Type B pancreatic cell (in vitro differentiated cells): ENCODE data around the gene FGF9. TPM values are rescaled to one million over a fixed set of nuclear protein-coding genes. Genes with fewer than 3 reads are reported as not detected.

Source experiments
- DNase-seq: peaks from one replicate; pipeline ENCODE4 v3.0.0; 2021; ENCODE audit warnings: mixed read lengths; ENCODE audit not compliant: unreplicated experiment; ENCODE audit errors: extremely low spot score
- H3K27ac Mint-ChIP-seq: 2 replicates; pipeline ENCODE4 v1.8.0; 2021; ENCODE audit warnings: mild to moderate bottlenecking, mixed read lengths
- H3K27me3 Mint-ChIP-seq: 2 replicates; pipeline ENCODE4 v1.8.0; 2021; ENCODE audit warnings: mixed read lengths
- H3K36me3 Mint-ChIP-seq: 2 replicates; pipeline ENCODE4 v1.8.0; 2021; ENCODE audit warnings: mixed read lengths
- H3K4me1 Mint-ChIP-seq: one replicate; pipeline ENCODE4 v1.8.0; 2021; ENCODE audit warnings: mixed read lengths; ENCODE audit not compliant: unreplicated experiment
- H3K4me3 Mint-ChIP-seq: 2 replicates; pipeline ENCODE4 v1.8.0; 2021; ENCODE audit warnings: mild to moderate bottlenecking, mixed read lengths
- H3K9me3 Mint-ChIP-seq: 2 replicates; pipeline ENCODE4 v1.8.0; 2021; ENCODE audit warnings: mixed read lengths
- total RNA-seq: library from RNA; stranded (reverse); gene quantifications from 2 replicates; pipeline ENCODE4 v1.2.1, GENCODE V29; 2021; ENCODE audit warnings: low replicate concordance
- TF ChIP-seq, protein P1 (sequence below): fragments of 200-600 bp; sonication (generic); conservative IDR thresholded peaks from 2 replicates; pipeline ENCODE4 v1.5.0; 2021; ENCODE audit warnings: antibody characterized with exemption, mild to moderate bottlenecking

FGF9 gene
- total RNA-seq, 1 donor from 2014 or later, result 7.6 TPM

DNA sequence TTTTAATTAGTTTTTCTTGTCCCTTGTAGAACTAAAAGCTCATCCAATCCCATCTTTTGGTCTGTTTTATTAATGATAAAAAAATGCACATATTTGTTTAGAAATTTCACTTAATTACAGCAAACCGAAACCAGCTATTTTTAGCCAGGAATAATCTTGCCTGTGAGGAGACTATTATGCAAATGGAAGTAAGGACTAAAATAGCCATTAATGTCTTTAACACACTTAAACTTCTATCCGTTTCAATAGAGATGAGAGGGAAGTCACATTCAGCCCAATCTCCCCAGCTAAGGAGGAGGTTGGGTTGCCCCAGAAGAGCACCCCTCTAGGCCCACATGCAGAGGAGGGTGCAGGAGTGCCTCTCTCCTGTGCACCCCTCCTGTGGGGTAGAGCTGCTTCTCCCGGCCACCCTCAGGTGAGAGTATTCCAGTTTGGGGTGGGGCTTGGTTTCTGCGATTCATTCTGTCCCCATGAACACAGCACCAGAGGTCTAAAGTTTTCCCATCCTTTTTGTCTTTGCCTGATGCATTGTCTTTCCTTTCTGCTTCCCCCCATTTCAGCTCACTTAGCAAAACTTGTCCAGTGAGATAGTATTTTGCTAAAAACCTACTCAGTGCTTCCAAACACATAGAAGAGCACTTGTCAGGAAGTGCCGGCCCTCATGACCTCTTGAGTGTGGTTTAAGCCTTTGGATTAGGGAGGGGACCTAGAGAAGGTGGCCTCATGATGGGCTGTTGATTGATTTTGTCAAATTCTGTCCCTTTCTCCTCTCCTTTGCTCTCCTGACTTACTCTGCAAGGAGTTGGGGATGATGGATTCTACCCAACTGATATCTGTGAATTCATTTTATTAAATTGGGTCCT is 28.2 kb downstream of the FGF9 start:
- Mint-ChIP-seq H3K27ac (no peak overlapping the region), H3K9me3 (no peaks in the 10 kb centered on the region), H3K36me3 (peaks cover 12% of the 10 kb centered on the region), H3K27me3 (no peaks in the 10 kb centered on the region), H3K4me1 (no peaks in the 10 kb centered on the region), H3K4me3 (no peak overlapping the region)
- no peak for DNase-seq
- TF ChIP-seq, protein P1, sequence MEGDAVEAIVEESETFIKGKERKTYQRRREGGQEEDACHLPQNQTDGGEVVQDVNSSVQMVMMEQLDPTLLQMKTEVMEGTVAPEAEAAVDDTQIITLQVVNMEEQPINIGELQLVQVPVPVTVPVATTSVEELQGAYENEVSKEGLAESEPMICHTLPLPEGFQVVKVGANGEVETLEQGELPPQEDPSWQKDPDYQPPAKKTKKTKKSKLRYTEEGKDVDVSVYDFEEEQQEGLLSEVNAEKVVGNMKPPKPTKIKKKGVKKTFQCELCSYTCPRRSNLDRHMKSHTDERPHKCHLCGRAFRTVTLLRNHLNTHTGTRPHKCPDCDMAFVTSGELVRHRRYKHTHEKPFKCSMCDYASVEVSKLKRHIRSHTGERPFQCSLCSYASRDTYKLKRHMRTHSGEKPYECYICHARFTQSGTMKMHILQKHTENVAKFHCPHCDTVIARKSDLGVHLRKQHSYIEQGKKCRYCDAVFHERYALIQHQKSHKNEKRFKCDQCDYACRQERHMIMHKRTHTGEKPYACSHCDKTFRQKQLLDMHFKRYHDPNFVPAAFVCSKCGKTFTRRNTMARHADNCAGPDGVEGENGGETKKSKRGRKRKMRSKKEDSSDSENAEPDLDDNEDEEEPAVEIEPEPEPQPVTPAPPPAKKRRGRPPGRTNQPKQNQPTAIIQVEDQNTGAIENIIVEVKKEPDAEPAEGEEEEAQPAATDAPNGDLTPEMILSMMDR, result no peak

DNA sequence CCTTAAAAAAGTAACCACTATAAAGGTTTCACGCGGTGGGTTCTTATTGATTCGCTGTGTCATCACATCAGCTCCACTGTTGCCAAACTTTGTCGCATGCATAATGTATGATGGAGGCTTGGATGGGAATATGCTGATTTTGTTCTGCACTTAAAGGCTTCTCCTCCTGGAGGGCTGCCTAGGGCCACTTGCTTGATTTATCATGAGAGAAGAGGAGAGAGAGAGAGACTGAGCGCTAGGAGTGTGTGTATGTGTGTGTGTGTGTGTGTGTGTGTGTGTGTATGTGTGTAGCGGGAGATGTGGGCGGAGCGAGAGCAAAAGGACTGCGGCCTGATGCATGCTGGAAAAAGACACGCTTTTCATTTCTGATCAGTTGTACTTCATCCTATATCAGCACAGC is 30.6 kb downstream of the FGF9 start:
- Mint-ChIP-seq H3K9me3 (no peaks in the 10 kb centered on the region), H3K27me3 (no peaks in the 10 kb centered on the region)

DNA sequence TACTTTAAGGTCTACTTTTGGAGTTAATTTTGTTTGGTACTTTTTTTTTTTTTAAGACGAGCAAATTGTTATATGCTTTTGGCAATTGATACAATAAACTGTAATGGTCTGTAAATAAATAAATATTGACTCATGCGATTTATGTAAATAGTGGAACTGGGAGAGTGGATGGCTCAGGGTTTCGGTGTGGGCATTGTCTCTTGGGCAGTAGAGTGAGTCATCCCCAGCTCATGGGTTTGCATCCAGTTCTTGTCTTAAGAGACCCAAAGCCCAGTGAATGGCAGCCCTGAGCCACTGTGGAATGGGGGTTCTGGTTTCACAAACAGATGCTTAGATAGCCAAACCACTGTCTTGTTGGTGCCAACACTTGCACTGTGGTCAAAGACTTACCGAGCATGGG is 33.0 kb downstream of the FGF9 start:
- H3K27ac Mint-ChIP-seq, result no peak overlapping the region
- no peak for DNase-seq
- TF ChIP-seq, protein P1, result no peak
- no peaks in the 10 kb centered on the region for H3K9me3 Mint-ChIP-seq
- H3K36me3 Mint-ChIP-seq, result peaks cover 8% of the 10 kb centered on the region
- no peaks in the 10 kb centered on the region for H3K4me1 Mint-ChIP-seq
- no peak overlapping the region for H3K4me3 Mint-ChIP-seq
- no peaks in the 10 kb centered on the region for H3K27me3 Mint-ChIP-seq

More for the DNA sequence above, 30.6 kb downstream of the FGF9 start:
- Mint-ChIP-seq H3K4me3 (no peak overlapping the region), H3K36me3 (peaks cover 8% of the 10 kb centered on the region), H3K4me1 (no peaks in the 10 kb centered on the region), H3K27ac (no peak overlapping the region)
- TF ChIP-seq, protein P1, result no peak
- no peak for DNase-seq

DNA sequence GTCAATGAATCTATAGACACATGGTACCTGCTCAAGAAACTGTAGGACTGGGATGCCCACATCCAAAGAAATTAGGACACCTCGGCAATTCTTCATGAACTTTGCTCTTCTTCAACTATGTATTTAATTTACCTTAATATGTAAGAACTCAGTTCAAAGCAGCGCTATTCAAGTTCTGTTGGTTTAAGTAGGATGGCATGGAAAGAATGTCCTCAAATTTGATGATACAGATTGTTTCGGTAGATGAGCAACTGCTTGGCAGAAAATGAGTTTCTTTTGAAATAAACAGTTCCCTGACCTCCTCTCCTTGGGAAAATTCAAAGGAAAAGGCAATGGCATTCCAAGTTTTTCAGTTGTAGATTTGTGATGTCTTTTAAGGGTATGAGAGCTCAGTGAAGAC is 36.7 kb downstream of the FGF9 start:
- Mint-ChIP-seq H3K4me3 (no peak overlapping the region), H3K27ac (no peak overlapping the region), H3K36me3 (peaks cover under 1% of the 10 kb centered on the region), H3K4me1 (no peaks in the 10 kb centered on the region), H3K9me3 (peaks cover 12% of the 10 kb centered on the region), H3K27me3 (no peaks in the 10 kb centered on the region)
- DNase-seq, result no peak
- TF ChIP-seq, protein P1, result no peak

DNA sequence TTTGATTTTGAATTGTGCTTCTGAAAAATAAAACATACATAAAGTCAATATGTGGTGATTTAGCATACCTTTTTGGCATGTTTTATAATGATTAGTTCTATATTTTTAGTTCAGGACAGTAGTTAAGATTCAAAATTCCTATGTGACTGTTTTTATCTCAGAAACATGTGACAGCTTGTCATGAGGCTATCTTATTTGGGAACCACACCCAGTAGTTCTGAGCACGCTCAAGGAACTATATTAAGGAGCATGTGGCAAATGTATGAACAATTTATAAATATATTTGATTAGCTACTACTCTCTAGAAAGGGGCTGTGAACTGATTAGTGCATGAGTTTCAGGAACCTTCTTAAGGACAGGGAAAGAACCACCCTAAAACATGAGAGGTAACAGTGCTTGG is 38.8 kb downstream of the FGF9 start:
- no peak for DNase-seq
- Mint-ChIP-seq H3K4me3 (no peak overlapping the region), H3K9me3 (peaks cover 12% of the 10 kb centered on the region), H3K4me1 (no peaks in the 10 kb centered on the region), H3K27me3 (no peaks in the 10 kb centered on the region), H3K36me3 (no peaks in the 10 kb centered on the region), H3K27ac (no peak overlapping the region)
- TF ChIP-seq, protein P1, result no peak
